Dedifferentiated amniotic fluid mesenchymal stem cell (primary cell): ENCODE measurements around the gene GANAB.
"Not testable (repeated sequence)": the region's sequence is repeated elsewhere in the genome, so short reads cannot be mapped to it uniquely, and the experiment has no call there.

Experiments
- DNase-seq: peaks from one replicate; pipeline ENCODE4 v3.0.0-alpha.2; 2016; ENCODE audit errors: extremely low spot score

The GANAB gene

GRCh38 chr11:62621567-62622470 is 24.6 kb downstream of the GANAB start, which contains the start of gene B3GAT3:
Gene B3GAT3 (minus strand): TSS chr11:62621986. CDS start chr11:62621947, 39 bp downstream.
- peak; percentile 96 for DNase-seq

DNA sequence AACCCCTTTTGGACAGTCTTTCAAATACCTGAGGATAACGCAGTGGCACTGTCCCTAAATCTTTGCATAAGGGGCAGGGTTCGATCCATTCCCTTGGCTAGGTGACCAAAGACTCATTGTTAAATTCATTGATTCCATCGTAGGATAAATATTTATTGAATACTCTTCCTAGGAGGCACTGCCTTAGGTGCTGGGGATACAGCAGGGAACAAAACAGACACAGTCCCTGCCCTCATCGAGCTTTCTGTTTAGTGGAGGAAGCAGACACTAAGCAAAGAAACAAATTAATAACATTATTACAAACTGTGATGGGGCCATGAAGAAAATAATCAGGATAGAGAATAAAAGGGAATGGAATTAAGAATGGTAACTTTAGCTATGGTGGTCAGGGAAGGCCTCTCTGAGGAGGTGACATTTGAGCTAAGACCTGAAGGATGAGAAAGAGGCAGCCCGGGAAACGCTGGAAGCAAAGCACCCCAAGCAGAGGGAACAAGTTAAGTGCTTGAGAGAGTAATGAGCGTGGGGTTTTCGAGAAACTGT is 25.3 kb downstream of the GANAB start:
- DNase-seq: no peak

DNA sequence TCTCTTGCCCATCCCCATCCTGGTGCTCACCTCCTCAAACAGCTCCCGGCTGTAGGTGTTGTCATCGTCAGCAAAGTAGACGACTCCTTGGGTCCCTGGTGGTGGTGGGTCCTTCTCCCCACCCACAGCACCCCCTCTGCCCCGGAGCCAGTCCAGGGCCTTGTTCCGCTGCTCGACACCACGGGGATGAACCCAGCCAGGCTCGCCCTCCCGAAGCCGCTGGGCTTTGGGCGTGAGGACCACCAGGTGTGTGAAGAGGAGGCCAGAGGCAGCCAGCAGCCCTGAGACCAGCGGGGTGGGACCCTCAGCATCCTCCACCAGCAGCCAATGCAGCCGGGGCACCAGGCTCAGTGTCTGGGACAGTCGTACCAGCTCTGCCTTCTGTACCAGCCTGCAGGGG is 29.5 kb downstream of the GANAB start:
- DNase-seq: not testable (repeated sequence)

DNA sequence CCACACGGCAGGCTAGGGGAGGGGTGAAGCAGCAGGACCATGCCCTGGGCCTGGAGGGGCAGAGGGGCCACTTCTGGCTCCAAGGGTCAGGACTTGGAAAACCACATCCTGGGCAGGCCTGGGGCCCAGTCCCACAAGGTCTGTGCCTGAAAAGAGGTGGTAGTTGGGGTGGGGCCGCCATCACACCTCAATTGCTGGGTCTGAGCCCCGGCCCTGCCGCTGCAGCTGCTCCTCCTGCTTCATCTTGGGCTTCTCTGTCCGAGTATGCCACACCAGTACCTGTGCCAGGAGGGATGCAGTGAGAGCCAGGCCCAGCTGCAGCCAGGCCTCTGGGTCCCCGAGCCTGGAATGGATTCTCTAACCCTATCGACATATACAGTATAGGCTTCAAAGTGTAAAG is 30.9 kb downstream of the GANAB start:
- DNase-seq: no peak

DNA sequence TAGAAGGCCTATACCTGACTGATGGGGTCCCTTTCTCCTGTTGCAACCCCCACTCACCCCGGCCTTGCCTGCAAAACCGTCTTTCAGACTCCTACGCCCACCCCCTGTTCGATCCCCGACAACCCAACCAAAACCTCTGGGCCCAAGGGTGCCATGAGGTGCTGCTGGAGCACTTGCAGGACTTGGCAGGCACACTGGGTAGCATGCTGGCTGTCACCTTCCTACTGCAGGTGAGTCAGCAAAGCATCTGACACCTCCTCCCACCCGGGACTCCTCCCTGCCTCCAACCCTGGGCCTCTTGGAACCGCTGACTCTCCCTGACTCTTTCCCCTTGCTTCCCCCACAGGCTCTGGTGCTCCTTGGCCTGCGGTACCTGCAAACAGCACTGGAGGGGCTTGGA is 32.1 kb downstream of the GANAB start:
- no peak for DNase-seq

DNA sequence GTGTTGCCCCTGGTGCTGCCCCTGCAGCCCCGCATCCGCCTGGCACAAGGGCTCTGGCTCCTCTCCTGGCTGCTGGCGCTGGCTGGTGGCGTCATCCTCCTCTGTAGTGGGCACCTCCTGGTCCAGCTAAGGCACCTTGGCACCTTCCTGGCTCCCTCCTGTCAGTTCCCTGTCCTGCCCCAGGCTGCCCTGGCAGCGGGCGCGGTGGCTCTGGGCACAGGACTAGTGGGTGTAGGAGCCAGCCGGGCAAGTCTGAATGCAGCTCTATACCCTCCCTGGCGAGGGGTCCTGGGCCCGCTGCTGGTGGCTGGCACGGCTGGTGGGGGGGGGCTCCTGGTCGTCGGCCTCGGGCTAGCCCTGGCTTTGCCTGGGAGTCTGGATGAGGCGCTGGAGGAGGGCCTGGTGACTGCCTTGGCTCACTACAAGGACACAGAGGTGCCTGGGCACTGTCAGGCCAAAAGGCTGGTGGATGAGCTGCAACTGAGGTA is 33.1 kb downstream of the GANAB start:
- no peak for DNase-seq

GRCh38 chr11:62612366-62613290 is 33.8 kb downstream of the GANAB start, which contains the start of the genes EML3 and ROM1:
Gene EML3 (minus strand): TSS chr11:62612775. CDS start chr11:62612457, 318 bp downstream.
Gene ROM1 (plus strand): TSS chr11:62613257. CDS start chr11:62613282, 25 bp downstream.
- DNase-seq: no peak

DNA sequence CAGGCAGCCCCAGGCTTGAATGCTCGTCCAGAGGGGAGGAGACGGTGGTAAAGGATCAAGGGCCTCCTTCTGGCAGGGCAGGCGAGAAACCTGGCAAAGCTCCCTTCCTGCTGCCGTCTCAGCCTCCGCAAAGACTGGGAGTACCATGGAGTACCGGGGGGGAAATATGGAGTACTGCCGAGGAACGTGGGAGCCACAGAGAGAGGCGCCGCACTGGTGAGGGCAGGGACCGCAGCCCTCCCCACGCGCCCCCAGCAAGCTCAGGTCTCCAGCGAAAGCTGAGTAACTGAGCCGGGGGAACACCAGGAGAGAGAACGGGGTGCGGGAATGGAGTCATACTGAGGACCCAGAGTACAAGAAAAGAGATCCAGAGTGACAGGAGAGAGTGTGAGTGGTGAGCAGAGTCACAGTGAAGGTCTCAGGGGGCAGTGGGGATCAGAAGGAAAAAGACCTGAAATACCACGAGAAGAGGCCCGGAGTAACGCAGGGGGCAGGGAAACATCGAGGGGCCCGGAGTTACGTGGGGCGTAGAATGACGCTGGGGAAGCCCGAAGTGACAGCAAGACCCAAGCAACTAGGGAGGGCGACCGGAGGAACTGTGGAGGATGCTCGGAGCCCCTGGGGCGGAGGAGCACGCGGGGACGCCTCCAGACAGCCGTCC is 34.6 kb downstream of the GANAB start:
- no peak for DNase-seq

DNA sequence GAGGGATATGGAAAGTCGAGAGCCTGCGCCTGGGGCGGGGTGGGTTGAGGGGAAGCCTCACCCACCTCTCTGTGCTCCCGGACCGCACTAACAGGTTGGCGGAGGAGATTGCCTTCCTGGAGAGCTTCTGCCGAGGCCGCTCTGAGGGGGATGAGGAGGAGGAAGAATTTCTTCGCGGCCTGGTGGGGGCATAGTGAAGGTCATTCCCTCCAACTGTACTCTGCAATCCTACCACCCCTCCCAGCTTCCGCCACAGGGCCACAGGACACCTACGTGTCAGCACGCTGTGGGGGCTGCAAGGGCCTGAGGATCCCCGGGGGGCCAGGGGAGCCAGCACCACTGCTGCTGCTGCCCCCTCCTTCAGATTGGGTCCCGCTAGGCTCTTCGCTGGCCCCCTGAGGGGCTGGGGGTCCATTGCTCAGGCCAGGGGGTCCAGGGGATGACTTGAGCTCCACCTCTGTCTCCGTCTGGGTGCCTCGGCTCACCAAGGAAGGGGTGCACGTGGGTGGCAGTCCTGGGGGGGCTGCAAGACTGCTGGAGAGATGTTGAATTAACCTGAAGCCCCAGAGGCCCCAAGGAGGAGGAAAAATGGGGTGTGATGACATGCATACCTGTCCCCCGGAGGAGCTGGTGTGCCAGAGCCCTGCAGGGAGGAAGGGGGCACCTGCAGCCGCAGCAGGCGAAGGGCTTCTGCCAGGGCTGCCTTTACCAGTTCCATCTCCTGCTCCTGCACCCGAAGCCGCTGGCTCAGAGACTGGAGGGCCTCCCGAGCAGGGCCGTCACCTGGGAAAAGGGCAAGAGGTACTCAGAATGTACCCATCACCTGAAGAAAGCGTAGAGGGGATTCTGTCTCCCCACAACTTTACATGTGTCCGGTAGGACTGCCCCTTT is 35.4 kb downstream of the GANAB start:
- no peak for DNase-seq

DNA sequence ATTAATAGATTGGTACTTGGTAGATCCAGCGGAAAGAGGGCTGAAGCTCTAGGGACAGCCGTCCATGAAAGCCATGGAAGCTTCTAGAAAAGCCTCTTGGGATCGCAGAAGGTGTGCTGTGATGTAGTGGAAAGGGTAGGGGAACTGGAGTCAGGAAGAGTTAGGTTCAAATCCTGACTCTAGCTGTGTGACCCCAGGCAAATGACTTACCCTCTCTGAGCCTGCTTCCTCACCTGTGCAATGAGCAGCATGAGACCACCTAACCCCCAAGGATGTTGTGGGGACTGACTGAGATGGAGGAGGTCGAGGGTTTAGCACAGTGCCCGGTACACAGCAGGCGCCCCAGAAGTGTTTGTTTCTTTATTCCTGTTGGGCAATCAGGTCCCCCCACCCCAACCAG is 36.0 kb downstream of the GANAB start:
- DNase-seq: no peak

DNA sequence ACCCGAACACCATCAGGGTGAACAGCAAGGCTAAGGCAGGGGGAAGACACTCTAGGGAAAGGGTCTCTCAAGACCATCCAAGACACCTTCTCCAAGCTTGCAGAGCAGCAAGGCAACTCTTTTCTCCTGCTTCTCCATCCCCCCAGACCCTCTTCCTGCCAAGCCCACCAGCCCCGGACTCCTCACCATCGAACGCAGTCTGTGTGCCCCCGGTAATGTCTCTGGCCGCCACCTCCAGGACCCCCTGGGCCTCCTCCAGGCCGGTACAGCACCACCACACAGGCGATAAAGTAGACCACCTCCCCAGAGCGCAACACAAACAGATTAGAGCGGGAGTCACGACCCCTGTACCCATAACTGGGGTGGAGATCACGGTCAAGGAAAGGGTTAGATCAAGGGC is 37.6 kb downstream of the GANAB start:
- DNase-seq: no peak

DNA sequence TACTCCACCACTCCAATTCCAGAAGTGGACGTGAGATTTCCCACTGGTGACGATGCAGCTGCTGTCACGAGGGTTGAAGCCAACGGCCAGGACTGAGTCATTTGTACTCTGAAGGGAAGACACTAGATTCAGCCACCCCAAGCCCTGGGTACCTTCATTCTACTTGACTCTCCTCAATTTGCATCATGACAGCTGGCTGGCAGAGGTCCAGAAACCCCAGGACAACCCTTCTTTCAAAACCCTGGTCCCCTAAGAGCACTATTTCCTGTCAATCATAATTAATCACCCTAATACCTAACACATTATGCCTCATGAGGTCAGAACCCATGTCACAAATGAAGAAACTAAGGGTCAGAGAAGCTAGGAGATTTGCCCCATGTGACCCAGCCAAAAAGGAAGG is 38.7 kb downstream of the GANAB start:
- no peak for DNase-seq

DNA sequence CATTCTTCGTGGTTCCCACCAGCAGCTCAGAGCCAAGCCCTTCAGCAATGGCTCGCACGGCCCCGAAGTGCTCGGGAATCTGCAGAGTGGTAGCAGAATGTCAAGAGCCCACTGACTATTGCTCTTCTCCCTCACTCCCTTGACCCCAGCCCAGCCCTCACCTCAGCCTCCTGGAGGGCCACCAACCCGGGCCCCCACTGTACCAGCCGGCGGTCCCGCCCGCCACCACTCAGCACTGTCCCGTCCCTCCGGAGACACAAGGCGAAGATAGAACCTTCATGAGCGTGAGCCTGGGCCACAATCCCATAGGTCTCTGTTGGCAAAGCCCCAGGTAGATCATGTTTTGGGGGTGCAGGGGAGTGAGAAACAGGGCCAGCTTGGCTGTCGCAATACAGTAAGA is 40.5 kb downstream of the GANAB start:
- DNase-seq: no peak

DNA sequence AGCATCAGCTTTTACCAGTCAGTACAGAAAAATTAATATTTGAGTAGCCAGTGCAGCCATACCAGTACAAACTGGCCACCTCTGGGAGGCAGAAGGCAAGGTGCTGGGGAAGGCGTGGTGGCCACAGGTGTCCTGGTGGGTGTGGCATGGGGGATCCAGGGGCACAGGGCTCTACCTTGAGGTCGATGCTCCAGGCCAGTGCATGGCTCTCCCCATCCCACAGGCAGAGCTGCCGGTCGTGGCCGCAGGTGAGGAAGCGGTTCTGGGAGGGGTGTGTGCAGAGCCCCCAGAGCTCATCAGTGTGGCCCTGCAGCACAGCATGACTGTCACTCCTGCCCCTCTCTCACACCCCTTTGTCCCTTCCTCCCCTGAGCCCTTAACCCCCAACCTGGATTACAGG is 40.9 kb downstream of the GANAB start:
- DNase-seq: no peak

DNA sequence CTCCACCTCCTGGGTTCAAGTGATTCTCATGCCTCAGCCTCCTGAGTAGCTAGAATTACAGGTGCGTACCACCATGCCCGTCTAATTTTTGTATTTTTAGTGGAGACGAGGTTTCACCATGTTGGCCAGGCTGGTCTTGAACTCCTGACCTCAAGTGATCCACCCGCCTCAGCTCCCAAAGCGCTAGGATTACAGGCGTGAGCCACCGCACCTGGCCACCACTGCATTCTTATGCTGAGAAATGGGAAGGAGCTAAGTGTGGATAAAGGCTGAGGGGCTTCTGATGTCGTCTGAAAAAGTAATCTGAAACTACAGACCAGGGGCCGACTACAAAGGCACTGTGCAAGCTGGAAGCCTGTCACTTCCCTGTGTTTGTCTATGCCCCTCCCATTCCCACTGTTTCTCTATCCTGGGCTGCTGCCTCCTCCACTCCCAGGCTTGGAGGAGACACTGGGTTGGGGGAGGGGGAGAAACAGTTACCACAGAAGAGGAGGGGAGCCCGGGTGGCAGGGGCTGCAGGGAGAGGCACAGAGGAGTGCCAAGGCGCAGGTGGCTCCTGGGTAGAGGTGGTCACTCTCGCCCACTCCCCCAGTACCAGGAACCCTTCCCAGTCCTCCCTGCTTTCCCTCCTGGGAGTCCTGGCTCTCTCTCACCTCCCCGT is 41.8 kb downstream of the GANAB start:
- DNase-seq: no peak

DNA sequence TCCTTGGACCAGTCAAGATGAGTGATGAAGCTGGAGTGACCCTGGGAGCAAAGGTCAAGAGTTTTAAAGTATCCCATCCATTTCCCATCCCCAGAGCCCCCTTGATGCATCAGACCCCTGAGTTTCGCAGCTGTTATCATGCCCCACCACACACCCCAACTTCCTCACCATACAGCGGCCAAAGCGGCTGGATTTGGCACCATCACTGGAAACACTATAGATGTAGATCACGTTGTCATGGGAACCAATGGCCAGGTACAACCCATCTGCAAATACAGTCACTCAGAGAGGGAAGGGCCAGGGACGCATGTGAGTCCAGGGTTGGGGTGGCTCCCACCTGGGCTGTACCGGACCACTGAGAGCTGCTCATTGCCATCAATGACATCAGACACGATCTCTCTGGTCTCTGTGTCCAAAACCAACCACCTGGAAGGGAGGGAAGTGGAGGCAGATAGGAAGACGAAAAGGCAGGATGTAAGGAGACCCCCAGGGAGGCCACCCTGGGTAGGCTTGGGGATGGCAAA is 42.6 kb downstream of the GANAB start:
- DNase-seq: no peak

- no peak for DNase-seq
These were observed 43.4 kb downstream of the GANAB start for GRCh38 chr11:62603072-62603408.

GRCh38 chr11:62602141-62603071 is 44.0 kb downstream of the GANAB start:
- DNase-seq: peak; percentile 34
